K562 (cell line): ENCODE results near the gene GPR153. TPM values are rescaled to one million over a fixed set of nuclear protein-coding genes. Genes with fewer than 3 reads are reported as not detected.

ENCODE experiments used
- ARID4B ChIP-seq: sonication (generic); formaldehyde crosslinking; IDR thresholded peaks from 2 replicates; pipeline ENCODE4 v1.8.0; 2022; ENCODE audit warnings: mild to moderate bottlenecking, missing genetic modification reagents
- CBX8 ChIP-seq: fragments of 200-600 bp; sonication (generic); IDR thresholded peaks from 2 replicates; pipeline ENCODE4 v1.6.1; 2012; ENCODE audit warnings: borderline replicate concordance, mixed run types, low read depth, mild to moderate bottlenecking, moderate library complexity, mixed read lengths, low read length, control low read depth, inconsistent platforms; ENCODE audit not compliant: poor library complexity, severe bottlenecking; ENCODE audit errors: extremely low read depth
- E2F6 ChIP-seq, 2 experiments: IDR thresholded peaks; 2 replicates each; pipeline ENCODE4 v1.6.1; 2011; ENCODE audit warnings: borderline replicate concordance in 1 of 2, control low read depth in 1 of 2, low read depth in 1 of 2, low read length in 1 of 2, mild to moderate bottlenecking in 1 of 2, mixed read lengths in 1 of 2, moderate library complexity in 1 of 2; ENCODE audit not compliant: insufficient read depth in 1 of 2, insufficient read length in 1 of 2, poor library complexity in 1 of 2, severe bottlenecking in 1 of 2; ENCODE audit errors: extremely low read depth in 1 of 2
- HNRNPK ChIP-seq: fragments of 200-400 bp; formaldehyde crosslinking; IDR thresholded peaks from one replicate; pipeline ENCODE4 v1.6.1; 2018; ENCODE audit warnings: mild to moderate bottlenecking, low read depth, low read length; ENCODE audit not compliant: poor library complexity, severe bottlenecking
- MXD1 ChIP-seq: fragments of 250-450 bp; sonication (Bioruptor Pico); IDR thresholded peaks from 2 replicates; pipeline ENCODE4 v1.8.0; 2021; ENCODE audit warnings: borderline replicate concordance, mild to moderate bottlenecking, moderate library complexity; ENCODE audit not compliant: poor library complexity, severe bottlenecking
- NCOA2 ChIP-seq, 2 experiments: fragments of 450-650 bp; IDR thresholded peaks; 2 replicates each; pipeline ENCODE4 v1.6.1; 2018; ENCODE audit warnings: mild to moderate bottlenecking in 2 of 2, moderate library complexity in 1 of 2; ENCODE audit not compliant: partially characterized antibody in 2 of 2
- PHF21A ChIP-seq: fragments of 450-650 bp; IDR thresholded peaks from 2 replicates; pipeline ENCODE4 v1.6.1; 2017; ENCODE audit warnings: low read depth, borderline replicate concordance
- PTTG1 ChIP-seq: fragments of 450-650 bp; IDR thresholded peaks from 2 replicates; pipeline ENCODE4 v1.6.1; 2016; ENCODE audit warnings: low read depth, mild to moderate bottlenecking, missing genetic modification characterization, missing compliant biosample characterization
- SIN3A ChIP-seq, 2 experiments: fragments of 150-350 bp in 1 of 2; IDR thresholded peaks; 2 replicates each; pipeline ENCODE4 v1.6.1; 2011 to 2016; ENCODE audit warnings: borderline replicate concordance in 2 of 2, low read depth in 2 of 2, low read length in 2 of 2, mild to moderate bottlenecking in 2 of 2, moderate library complexity in 2 of 2; ENCODE audit not compliant: control insufficient read depth in 1 of 2
- TAF7 ChIP-seq: fragments of 450-650 bp; IDR thresholded peaks from 2 replicates; pipeline ENCODE4 v1.6.1; 2016; ENCODE audit warnings: missing genetic modification characterization, missing compliant biosample characterization
- THAP12 ChIP-seq: fragments of 250-450 bp; sonication (Bioruptor Pico); IDR thresholded peaks from 2 replicates; pipeline ENCODE4 v1.9.0; 2021; ENCODE audit warnings: mild to moderate bottlenecking, inconsistent platforms
- XRCC5 ChIP-seq: fragments of 200-400 bp; formaldehyde crosslinking; IDR thresholded peaks from 2 replicates; pipeline ENCODE4 v1.6.1; 2017; ENCODE audit warnings: low read depth, mild to moderate bottlenecking, low read length
- polyA plus RNA-seq, 8 experiments: library from polyadenylated mRNA; depleted of rRNA in 4 of 8; stranded (reverse) in 5 of 8; unstranded in 3 of 8; fragments of >200 nt; fragmentation: Nextera tagmentation in 2 of 8; fragmentation: Illumina TruSeq in 1 of 8; extraction: Ambion mirVana in 2 of 8; extraction: Trizol in 1 of 8; gene quantifications; 2 replicates each; pipeline versions ENCODE4 v1.2.1 to v1.2.3, GENCODE V29; 2011 to 2014; ENCODE audit warnings: inconsistent platforms in 1 of 8, missing spikeins in 1 of 8
- total RNA-seq, 7 experiments: library from RNA; depleted of rRNA in 6 of 7; stranded (reverse); fragments of >200 nt in 6 of 7; fragmentation: Illumina TruSeq in 2 of 7; extraction: Trizol in 2 of 7; gene quantifications; 2 replicates each; pipeline versions ENCODE4 v1.2.1 to v1.2.3, GENCODE V29; 2011 to 2021; ENCODE audit warnings: low replicate concordance in 1 of 7
- TF ChIP-seq, protein P1 (sequence below): fragments of 450-650 bp; IDR thresholded peaks from 2 replicates; pipeline ENCODE4 v1.6.1; 2016; ENCODE audit warnings: antibody characterized with exemption

The GPR153 gene
- total and polyA plus RNA-seq, 9 of the 15 experiments (the other 6 are each of a cell fraction or from before 2014, with no cell fraction given): 0.01 to 1.5 (median 0.51) TPM

- TF ChIP-seq NCOA2 (IDR thresholded peaks at IDR 0.05; ENCODE audit: partially characterized antibody in 2 of 2): no peak
- TF ChIP-seq HNRNPK: peak; percentile 75
- TF ChIP-seq E2F6 (IDR thresholded peaks at IDR 0.05; ENCODE audit: borderline replicate concordance in 1 of 2, extremely low read depth in 1 of 2, insufficient read depth in 1 of 2, insufficient read length in 1 of 2, low read depth in 1 of 2, low read length in 1 of 2, poor library complexity in 1 of 2, severe bottlenecking in 1 of 2): peak in 1 of 2 experiments; percentile 75
- 0 out of 2 replicates have a peak, but pooled peaks have one; percentile 48 for TF ChIP-seq XRCC5
- no peak for TF ChIP-seq MXD1
- TF ChIP-seq CBX8: no peak
- no peak for TF ChIP-seq TAF7 (tag)
- 0 out of 2 replicates have a peak, but pooled peaks have one; percentile 31 for TF ChIP-seq THAP12 (CRISPR knock-in tag)
- 0 out of 2 replicates have a peak, but pooled peaks have one; percentile 6 for TF ChIP-seq ARID4B
- TF ChIP-seq PHF21A: 0 out of 2 replicates have a peak, but pooled peaks have one; percentile 50
- TF ChIP-seq SIN3A (IDR thresholded peaks at IDR 0.05; ENCODE audit: borderline replicate concordance in 2 of 2, control insufficient read depth in 1 of 2, low read depth in 2 of 2, low read length in 2 of 2): no peak
- TF ChIP-seq, protein P1, sequence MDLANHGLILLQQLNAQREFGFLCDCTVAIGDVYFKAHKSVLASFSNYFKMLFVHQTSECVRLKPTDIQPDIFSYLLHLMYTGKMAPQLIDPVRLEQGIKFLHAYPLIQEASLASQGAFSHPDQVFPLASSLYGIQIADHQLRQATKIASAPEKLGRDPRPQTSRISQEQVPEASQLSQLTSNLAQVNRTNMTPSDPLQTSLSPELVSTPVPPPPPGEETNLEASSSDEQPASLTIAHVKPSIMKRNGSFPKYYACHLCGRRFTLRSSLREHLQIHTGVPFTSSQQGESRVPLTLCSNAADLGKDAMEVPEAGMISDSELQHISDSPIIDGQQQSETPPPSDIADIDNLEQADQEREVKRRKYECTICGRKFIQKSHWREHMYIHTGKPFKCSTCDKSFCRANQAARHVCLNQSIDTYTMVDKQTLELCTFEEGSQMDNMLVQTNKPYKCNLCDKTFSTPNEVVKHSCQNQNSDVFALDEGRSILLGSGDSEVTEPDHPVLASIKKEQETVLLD: no peak
- TF ChIP-seq PTTG1 (tag): no peak
These were observed 1.2 kb downstream of the GPR153 start (continued) for GRCh38 chr1:6259491-6260362.
